OCI-LY1 (cell line): ENCODE data around the gene MRPS14.
"Not testable (repeated sequence)": the region's sequence is repeated elsewhere in the genome, so short reads cannot be mapped to it uniquely, and the experiment has no call there.

Experiments used
- H2AFZ ChIP-seq: fragments of 200-600 bp; sonication (generic), shearing (Covaris generic); 2 replicates; pipeline ENCODE4 v1.6.0; 2014; ENCODE audit warnings: antibody characterized with exemption, mild to moderate bottlenecking, low read length
- H3F3A ChIP-seq: fragments of 200-600 bp; sonication (generic), shearing (Covaris generic); 2 replicates; pipeline ENCODE4 v1.6.0; 2014; ENCODE audit warnings: mild to moderate bottlenecking, antibody characterized with exemption, low read length, moderate library complexity; ENCODE audit not compliant: insufficient read depth
- H3K27ac ChIP-seq: fragments of 200-600 bp; sonication (generic); 2 replicates; pipeline ENCODE4 v1.5.1; 2014; ENCODE audit warnings: low read length, mixed run types, mild to moderate bottlenecking, low read depth; ENCODE audit not compliant: poor library complexity, severe bottlenecking
- H3K27me3 ChIP-seq: fragments of 200-600 bp; sonication (generic); 2 replicates; pipeline ENCODE4 v1.6.0; 2014; ENCODE audit warnings: antibody characterized with exemption, mild to moderate bottlenecking, low read length, moderate library complexity; ENCODE audit not compliant: insufficient read depth
- H3K36me3 ChIP-seq: fragments of 200-600 bp; sonication (generic); 2 replicates; pipeline ENCODE4 v1.6.1; 2014; ENCODE audit warnings: mild to moderate bottlenecking, antibody characterized with exemption, low read length, moderate library complexity, mixed read lengths; ENCODE audit not compliant: insufficient read depth
- H3K4me1 ChIP-seq: fragments of 200-600 bp; sonication (generic); 2 replicates; pipeline ENCODE4 v1.5.1; 2014; ENCODE audit warnings: mild to moderate bottlenecking, low read length, moderate library complexity; ENCODE audit not compliant: insufficient read depth, severe bottlenecking
- H3K4me2 ChIP-seq: fragments of 200-600 bp; sonication (generic), shearing (Covaris generic); 2 replicates; pipeline ENCODE4 v1.6.1; 2014; ENCODE audit warnings: low read length
- H3K4me3 ChIP-seq: fragments of 200-600 bp; sonication (generic); 2 replicates; pipeline ENCODE4 v1.5.1; 2014; ENCODE audit warnings: low read length, low read depth, mild to moderate bottlenecking, mixed read lengths; ENCODE audit not compliant: poor library complexity, severe bottlenecking
- H3K79me2 ChIP-seq: fragments of 200-600 bp; shearing (Covaris generic); 2 replicates; pipeline ENCODE4 v1.6.1; 2016; ENCODE audit warnings: mixed run types, low read length, mixed read lengths; ENCODE audit not compliant: insufficient read depth
- H3K9ac ChIP-seq: fragments of 200-600 bp; sonication (generic), shearing (Covaris generic); 2 replicates; pipeline ENCODE4 v1.6.1; 2014; ENCODE audit warnings: mild to moderate bottlenecking, low read length, mixed read lengths
- H3K9me2 ChIP-seq: fragments of 200-600 bp; sonication (generic), shearing (Covaris generic); 2 replicates; pipeline ENCODE4 v1.6.1; 2014; ENCODE audit warnings: low read depth, mild to moderate bottlenecking, low read length, mixed read lengths
- H3K9me3 ChIP-seq: fragments of 200-600 bp; shearing (Covaris generic); 2 replicates; pipeline ENCODE4 v1.6.1; 2014; ENCODE audit warnings: low read length, mixed read lengths
- H4K20me1 ChIP-seq: fragments of 200-600 bp; sonication (generic), shearing (Covaris generic); 2 replicates; pipeline ENCODE4 v1.6.0; 2016; ENCODE audit warnings: mild to moderate bottlenecking, low read length; ENCODE audit not compliant: insufficient read depth
- CTCF ChIP-seq: fragments of 200-600 bp; sonication (generic), shearing (Covaris generic); IDR thresholded peaks from 2 replicates; pipeline ENCODE4 v1.5.1; 2017; ENCODE audit warnings: mild to moderate bottlenecking, antibody characterized with exemption, low read length, moderate library complexity, mixed read lengths
- EZH2 ChIP-seq: fragments of 200-600 bp; sonication (generic), shearing (Covaris generic); IDR thresholded peaks from 2 replicates; pipeline ENCODE4 v1.8.0; 2017; ENCODE audit warnings: borderline replicate concordance, mixed run types, mild to moderate bottlenecking, antibody characterized with exemption, low read length, moderate library complexity, mixed read lengths

Gene MRPS14

GRCh38 chr1:175024773-175025172 is 1.5 kb upstream of the MRPS14 start:
- Histone ChIP-seq H3K36me3 (no peaks in the 10 kb centered on the region), H4K20me1 (no peaks in the 10 kb centered on the region), H3K4me1 (peaks cover 30% of the 10 kb centered on the region), H3K79me2 (peaks cover 25% of the 10 kb centered on the region), H3F3A (0 out of 2 replicates have a peak, but pooled peaks cover 14% of the 10 kb centered on the region), H3K4me2 (no peak overlapping the region), H3K9me2 (no peaks in the 10 kb centered on the region), H2AFZ (no peak overlapping the region), H3K27ac (no peak overlapping the region), H3K4me3 (no peak overlapping the region), H3K9ac (no peak overlapping the region), H3K27me3 (no peaks in the 10 kb centered on the region), H3K9me3 (no peaks in the 10 kb centered on the region)
- TF ChIP-seq EZH2, result no peak

- Histone ChIP-seq H2AFZ (peak overlapping the region; percentile 42; the same call in 1 of the 2 replicates), H3K4me2 (peak overlapping the region; percentile 73), H3K27ac (peak overlapping the region; percentile 56), H3K4me3 (peak overlapping the region; percentile 94), H3K79me2 (peaks cover 25% of the 10 kb centered on the region), H3F3A (0 out of 2 replicates have a peak, but pooled peaks cover 12% of the 10 kb centered on the region), H3K4me1 (peaks cover 21% of the 10 kb centered on the region), H3K9ac (peak overlapping the region; percentile 87)
- not testable (repeated sequence) for H3K27me3 ChIP-seq, H3K9me2 ChIP-seq, H3K36me3 ChIP-seq, H3K9me3 ChIP-seq, H4K20me1 ChIP-seq
Measured at GRCh38 chr1:175023922-175024242, 657 bp upstream of the MRPS14 start.

- no peak overlapping the region for H3K9ac ChIP-seq
- no peak overlapping the region for H3K4me3 ChIP-seq
- no peaks in the 10 kb centered on the region for H3K27me3 ChIP-seq
- no peak overlapping the region for H3K27ac ChIP-seq
- TF ChIP-seq CTCF (no peak), EZH2 (no peak)
- peaks cover 25% of the 10 kb centered on the region for H3K79me2 ChIP-seq
- H3K9me3 ChIP-seq, result no peaks in the 10 kb centered on the region
- H2AFZ ChIP-seq, result no peak overlapping the region
- 0 out of 2 replicates have a peak, but pooled peaks cover under 1% of the 10 kb centered on the region for H3F3A ChIP-seq
- peaks cover 41% of the 10 kb centered on the region for H3K36me3 ChIP-seq
- peaks cover 20% of the 10 kb centered on the region for H3K4me1 ChIP-seq
- H4K20me1 ChIP-seq, result no peaks in the 10 kb centered on the region
- no peak overlapping the region for H3K4me2 ChIP-seq
- H3K9me2 ChIP-seq, result no peaks in the 10 kb centered on the region
Measured at GRCh38 chr1:175019524-175019923, 3.7 kb downstream of the MRPS14 start.

- H3K36me3 ChIP-seq, result peaks cover 83% of the 10 kb centered on the region
- H3K9ac ChIP-seq, result no peak overlapping the region
- no peaks in the 10 kb centered on the region for H3K79me2 ChIP-seq
- TF ChIP-seq EZH2 (no peak), CTCF (no peak)
- no peaks in the 10 kb centered on the region for H3K9me2 ChIP-seq
- no peaks in the 10 kb centered on the region for H3K27me3 ChIP-seq
- H3K4me1 ChIP-seq, result no peaks in the 10 kb centered on the region
- H2AFZ ChIP-seq, result no peak overlapping the region
- no peak overlapping the region for H3K27ac ChIP-seq
- peaks cover 4% of the 10 kb centered on the region; the same call in 1 of the 2 replicates for H3F3A ChIP-seq
- H3K4me3 ChIP-seq, result no peak overlapping the region
- H3K9me3 ChIP-seq, result no peaks in the 10 kb centered on the region
- no peaks in the 10 kb centered on the region for H4K20me1 ChIP-seq
- no peak overlapping the region for H3K4me2 ChIP-seq
Measured at GRCh38 chr1:175015243-175015642, 8.0 kb downstream of the MRPS14 start.
